SHP77 (cell line): ENCODE data around the gene SUPT5H.
A peak's percentile ranks its signal among the peaks of the same experiment; 100 is the strongest.
"Not testable (repeated sequence)": the region's sequence is repeated elsewhere in the genome, so short reads cannot be mapped to it uniquely, and the experiment has no call there.

Source experiments
- DNase-seq, 2 experiments: peaks; one replicate each; lab custom pipeline; 2025; lab: John Stamatoyannopoulos, UW

The SUPT5H gene

GRCh38 chr19:39425744-39426143, 19.6 kb upstream of the SUPT5H start:
- no peak for DNase-seq

- DNase-seq: no peak
These were observed 19.2 kb upstream of the SUPT5H start for GRCh38 chr19:39426170-39426569.

GRCh38 chr19:39427707-39428106, 17.7 kb upstream of the SUPT5H start:
- DNase-seq: no peak

GRCh38 chr19:39428283-39429112, 16.9 kb upstream of the SUPT5H start:
- no peak for DNase-seq

GRCh38 chr19:39430675-39431593, 14.4 kb upstream of the SUPT5H start:
- peak; percentile 77 to 79 for DNase-seq

GRCh38 chr19:39432677-39433025, 12.7 kb upstream of the SUPT5H start:
- DNase-seq: no peak

GRCh38 chr19:39433480-39434079, 11.8 kb upstream of the SUPT5H start:
- DNase-seq: no peak

GRCh38 chr19:39434123-39435076, 11.0 kb upstream of the SUPT5H start:
- DNase-seq: no peak

- DNase-seq: peak; percentile 99
These were observed 9.7 kb upstream of the SUPT5H start, which contains the start of gene RPS16 for GRCh38 chr19:39435499-39436349. Gene RPS16, minus strand, starts transcription at chr19:39435949. Its CDS starts 54 bp downstream, at chr19:39435895.

GRCh38 chr19:39436350-39436716, 9.0 kb upstream of the SUPT5H start:
- DNase-seq: no peak

GRCh38 chr19:39438270-39438934, 7.0 kb upstream of the SUPT5H start:
- no peak for DNase-seq

- no peak for DNase-seq
These were observed 685 bp upstream of the SUPT5H start for GRCh38 chr19:39444598-39445195.

GRCh38 chr19:39446365-39447084, 1.1 kb downstream of the SUPT5H start:
- no peak for DNase-seq

- no peak for DNase-seq
These were observed 2.9 kb downstream of the SUPT5H start for GRCh38 chr19:39448271-39448670.

- no peak for DNase-seq
These were observed 3.9 kb downstream of the SUPT5H start for GRCh38 chr19:39449116-39449797.

GRCh38 chr19:39451257-39451656, 5.9 kb downstream of the SUPT5H start:
- not testable (repeated sequence) for DNase-seq

- no peak for DNase-seq
These were observed 18.0 kb downstream of the SUPT5H start for GRCh38 chr19:39463403-39463802.
